Glomerular visceral epithelial cell (primary cell): ENCODE measurements around the gene EVL.
"Not testable (repeated sequence)": the region's sequence is repeated elsewhere in the genome, so short reads cannot be mapped to it uniquely, and the experiment has no call there.

ENCODE experiments used
- DNase-seq: peaks from one replicate; pipeline ENCODE4 v3.0.0-alpha.2; 2016; ENCODE audit errors: extremely low spot score

The EVL gene

GRCh38 chr14:100146531-100147091, 81.4 kb downstream of the EVL start:
- DNase-seq, result no peak

- no peak for DNase-seq
Measured at GRCh38 chr14:100147181-100147631, 82.0 kb downstream of the EVL start.

- no peak for DNase-seq
Measured at GRCh38 chr14:100147691-100148464, 82.7 kb downstream of the EVL start.

GRCh38 chr14:100148837-100149731, 83.9 kb downstream of the EVL start:
- DNase-seq, result no peak

GRCh38 chr14:100149851-100150611, 84.8 kb downstream of the EVL start:
- no peak for DNase-seq

GRCh38 chr14:100150932-100151587, 85.8 kb downstream of the EVL start:
- no peak for DNase-seq

- DNase-seq, result no peak
Measured at GRCh38 chr14:100152091-100152490, 86.9 kb downstream of the EVL start.

- no peak for DNase-seq
Measured at GRCh38 chr14:100153560-100153959, 88.3 kb downstream of the EVL start.

GRCh38 chr14:100155049-100155621, 89.9 kb downstream of the EVL start:
- no peak for DNase-seq

GRCh38 chr14:100155756-100156616, 90.8 kb downstream of the EVL start:
- no peak for DNase-seq

- DNase-seq, result no peak
Measured at GRCh38 chr14:100156776-100157175, 91.6 kb downstream of the EVL start.

- DNase-seq, result not testable (repeated sequence)
Measured at GRCh38 chr14:100157548-100158232, 92.5 kb downstream of the EVL start.

GRCh38 chr14:100158566-100159093, 93.4 kb downstream of the EVL start:
- no peak for DNase-seq

GRCh38 chr14:100159094-100159864, 94.1 kb downstream of the EVL start, which contains the start of gene DEGS2:
Gene DEGS2, minus strand, starts transcription at chr14:100159645. Its CDS starts 58 bp downstream, at chr14:100159587.
- DNase-seq, result no peak

- DNase-seq, result no peak
Measured at GRCh38 chr14:100159865-100160533, 94.8 kb downstream of the EVL start.

- no peak for DNase-seq
Measured at GRCh38 chr14:100160534-100160916, 95.3 kb downstream of the EVL start.

- no peak for DNase-seq
Measured at GRCh38 chr14:100165376-100165775, 100.2 kb downstream of the EVL start.
